GM06990 (cell line): ENCODE measurements around the gene ASMTL.

Experiments used
- DNase-seq: peaks from one replicate; pipeline ENCODE4 v3.0.0-alpha.2; 2011; ENCODE audit not compliant: insufficient read length; ENCODE audit errors: extremely low read depth
- H3K27me3 ChIP-seq: replicated peaks from 2 replicates; pipeline ENCODE4 v1.6.0; 2011; ENCODE audit warnings: low read length; ENCODE audit not compliant: control insufficient read depth, insufficient read depth
- H3K36me3 ChIP-seq: 2 replicates; pipeline ENCODE4 v1.5.1; 2011; ENCODE audit warnings: low read length; ENCODE audit not compliant: control insufficient read depth, insufficient read depth
- H3K4me3 ChIP-seq: replicated peaks from 2 replicates; pipeline ENCODE4 v1.5.1; 2011; ENCODE audit warnings: low read depth, mild to moderate bottlenecking, control low read depth, low read length
- CTCF ChIP-seq: IDR thresholded peaks from 2 replicates; pipeline ENCODE4 v1.5.1; 2011; ENCODE audit warnings: low read length, control low read depth, mild to moderate bottlenecking, inconsistent platforms; ENCODE audit not compliant: insufficient read depth, poor library complexity, severe bottlenecking

ASMTL gene

GRCh38 chrX:1444561-1445500, 7.9 kb downstream of the ASMTL start:
- no peak for DNase-seq

GRCh38 chrX:1443496-1444075, 9.1 kb downstream of the ASMTL start:
- H3K36me3 ChIP-seq, result peaks cover 8% of the 10 kb centered on the region

More at GRCh38 chrX:1444561-1445500, 7.9 kb downstream of the ASMTL start:
- H3K4me3 ChIP-seq, result no peak overlapping the region
- H3K27me3 ChIP-seq, result no peaks in the 10 kb centered on the region
- no peak for TF ChIP-seq CTCF
- H3K36me3 ChIP-seq, result peaks cover 9% of the 10 kb centered on the region

GRCh38 chrX:1442724-1443367, 9.9 kb downstream of the ASMTL start:
- Histone ChIP-seq H3K36me3 (peaks cover 8% of the 10 kb centered on the region), H3K4me3 (no peak overlapping the region), H3K27me3 (no peaks in the 10 kb centered on the region)
- TF ChIP-seq CTCF, result no peak
- DNase-seq, result no peak

More at GRCh38 chrX:1443496-1444075, 9.1 kb downstream of the ASMTL start:
- TF ChIP-seq CTCF, result no peak
- H3K27me3 ChIP-seq, result no peaks in the 10 kb centered on the region
- no peak overlapping the region for H3K4me3 ChIP-seq
- DNase-seq, result no peak

GRCh38 chrX:1442016-1442665, 10.6 kb downstream of the ASMTL start:
- Histone ChIP-seq H3K36me3 (peaks cover 9% of the 10 kb centered on the region), H3K27me3 (no peaks in the 10 kb centered on the region), H3K4me3 (no peak overlapping the region)
- no peak for DNase-seq
- no peak for TF ChIP-seq CTCF

- TF ChIP-seq CTCF, result no peak
- no peaks in the 10 kb centered on the region for H3K27me3 ChIP-seq
- DNase-seq, result no peak
- peaks cover 14% of the 10 kb centered on the region for H3K36me3 ChIP-seq
- H3K4me3 ChIP-seq, result no peak overlapping the region
Observed at GRCh38 chrX:1440506-1440905, 12.2 kb downstream of the ASMTL start.
